Thyroid gland (tissue), 4 donors: ENCODE measurements around the gene SGPL1. TPM values are rescaled to one million over a fixed set of nuclear protein-coding genes. Genes with fewer than 3 reads are reported as not detected.

Experiments used
- DNase-seq, 2 donors: peaks; one replicate each; pipeline ENCODE4 v3.0.0-alpha.2; 2019
- H3K27ac ChIP-seq, 3 donors: fragments of 200-600 bp; sonication (generic); 1 replicate in 2 of 3; 2 replicates in 1 of 3; pipeline ENCODE4 v1.5.1; 2016 to 2019; ENCODE audit warnings: mild to moderate bottlenecking in 1 of 3, moderate library complexity in 1 of 3
- H3K27me3 ChIP-seq: fragments of 200-600 bp; sonication (generic); one replicate; pipeline ENCODE4 v1.5.1; 2019
- H3K36me3 ChIP-seq, 2 donors: fragments of 200-600 bp; sonication (generic); one replicate each; pipeline ENCODE4 v1.5.1; 2016 to 2019
- H3K4me1 ChIP-seq, 2 donors: fragments of 200-600 bp; sonication (generic); one replicate each; pipeline ENCODE4 v1.5.1; 2017 to 2019
- H3K4me3 ChIP-seq, 3 donors: fragments of 200-600 bp; sonication (generic); replicated peaks in 1 of 3; 1 replicate in 2 of 3; 2 replicates in 1 of 3; pipeline ENCODE4 v1.5.1; 2016; ENCODE audit warnings: mild to moderate bottlenecking in 1 of 3
- H3K9me3 ChIP-seq: fragments of 200-600 bp; sonication (generic); one replicate; pipeline ENCODE4 v1.5.1; 2017
- POLR2A ChIP-seq, 2 donors: fragments of 450-650 bp; IDR thresholded peaks; one replicate each; pipeline ENCODE4 v1.6.1; 2017; ENCODE audit warnings: antibody characterized with exemption in 2 of 2, mild to moderate bottlenecking in 2 of 2, moderate library complexity in 1 of 2
- WGBS, 2 donors: methylation state at CpG; one replicate each; pipeline ENCODE4 v1.1.5; 2017; 5-methylcytosine and 5-hydroxymethylcytosine counted together
- intact Hi-C: fragments of 100-400 bp; cut with DNase I; formaldehyde crosslinking; loops from one replicate; pipeline ENCODE4 v1.15.1; 2023
- total RNA-seq, 4 donors: library from RNA; depleted of rRNA; stranded (reverse); fragments of >200 nt; gene quantifications; one replicate each; pipeline ENCODE4 v1.2.3, GENCODE V29; 2016
- TF ChIP-seq, protein P1 (sequence below), 6 experiments: fragments of 200-600 bp in 3 of 6; fragments of 450-650 bp in 3 of 6; sonication (generic) in 3 of 6; IDR thresholded peaks; one replicate each; pipeline ENCODE4 v1.5.1; 2016 to 2019; ENCODE audit warnings: antibody characterized with exemption in 6 of 6, mild to moderate bottlenecking in 2 of 6, inconsistent platforms in 1 of 6, moderate library complexity in 1 of 6

SGPL1 gene
- total RNA-seq, 4 donors from 2014 or later, result 40.6 to 64.4 (median 46.1) TPM

GRCh38 chr10:70890917-70891431 is 75.2 kb downstream of the SGPL1 start:
- Histone ChIP-seq H3K4me3 (no peak overlapping the region), H3K9me3 (no peaks in the 10 kb centered on the region), H3K36me3 (no peaks in the 10 kb centered on the region), H3K27ac (peak overlapping the region in 1 of 3 donors; percentile 11), H3K27me3 (no peaks in the 10 kb centered on the region), H3K4me1 (peaks cover 14% of the 10 kb centered on the region in 2 donors)
- intact Hi-C loops, result no loop called here
- DNase-seq, result peak; percentile 67 to 82
- no peak for TF ChIP-seq POLR2A (IDR thresholded peaks at IDR 0.05)
- TF ChIP-seq, protein P1, sequence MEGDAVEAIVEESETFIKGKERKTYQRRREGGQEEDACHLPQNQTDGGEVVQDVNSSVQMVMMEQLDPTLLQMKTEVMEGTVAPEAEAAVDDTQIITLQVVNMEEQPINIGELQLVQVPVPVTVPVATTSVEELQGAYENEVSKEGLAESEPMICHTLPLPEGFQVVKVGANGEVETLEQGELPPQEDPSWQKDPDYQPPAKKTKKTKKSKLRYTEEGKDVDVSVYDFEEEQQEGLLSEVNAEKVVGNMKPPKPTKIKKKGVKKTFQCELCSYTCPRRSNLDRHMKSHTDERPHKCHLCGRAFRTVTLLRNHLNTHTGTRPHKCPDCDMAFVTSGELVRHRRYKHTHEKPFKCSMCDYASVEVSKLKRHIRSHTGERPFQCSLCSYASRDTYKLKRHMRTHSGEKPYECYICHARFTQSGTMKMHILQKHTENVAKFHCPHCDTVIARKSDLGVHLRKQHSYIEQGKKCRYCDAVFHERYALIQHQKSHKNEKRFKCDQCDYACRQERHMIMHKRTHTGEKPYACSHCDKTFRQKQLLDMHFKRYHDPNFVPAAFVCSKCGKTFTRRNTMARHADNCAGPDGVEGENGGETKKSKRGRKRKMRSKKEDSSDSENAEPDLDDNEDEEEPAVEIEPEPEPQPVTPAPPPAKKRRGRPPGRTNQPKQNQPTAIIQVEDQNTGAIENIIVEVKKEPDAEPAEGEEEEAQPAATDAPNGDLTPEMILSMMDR (IDR thresholded peaks at IDR 0.05), result no peak
- 68 to 82% methylated on average over 4 to 7 of the region's 7 CpGs for WGBS, 2 donors

DNA sequence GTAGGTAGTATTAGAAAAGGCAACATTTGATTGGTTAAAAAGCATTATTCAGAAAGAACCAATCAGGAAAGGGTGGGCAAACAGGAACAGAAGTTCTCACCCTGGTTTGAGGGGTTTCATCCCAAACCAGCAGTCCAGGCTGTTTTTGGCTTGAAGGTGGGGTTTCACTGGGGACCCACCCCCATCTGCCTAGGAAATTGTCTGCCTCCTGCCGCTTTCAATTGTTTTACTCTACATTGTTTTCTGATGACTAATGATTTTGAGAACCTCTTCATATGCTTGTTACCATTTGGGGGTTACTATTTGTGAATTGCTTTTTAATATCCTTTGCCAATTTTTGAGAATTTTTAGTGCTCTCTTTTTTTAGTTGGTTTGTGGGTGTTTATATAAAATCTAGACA is 75.9 kb downstream of the SGPL1 start:
- no peak overlapping the region for H3K27ac ChIP-seq
- TF ChIP-seq, protein P1 (IDR thresholded peaks at IDR 0.05), result no peak
- no peak for TF ChIP-seq POLR2A (IDR thresholded peaks at IDR 0.05)
- H3K4me1 ChIP-seq, result peaks cover 14% of the 10 kb centered on the region in 2 donors
- H3K27me3 ChIP-seq, result no peaks in the 10 kb centered on the region
- no peaks in the 10 kb centered on the region for H3K36me3 ChIP-seq
- H3K4me3 ChIP-seq, result no peak overlapping the region
- no peak for DNase-seq
- 44 to 51% methylated on average over 1 of the region's 1 CpG for WGBS, 2 donors
- intact Hi-C loops, result no loop called here
- H3K9me3 ChIP-seq, result no peaks in the 10 kb centered on the region

- DNase-seq, result no peak
- H3K36me3 ChIP-seq, result no peaks in the 10 kb centered on the region
- intact Hi-C loops, result no loop called here
- 96 to 97% methylated on average over 4 of the region's 4 CpGs for WGBS, 2 donors
- no peak overlapping the region for H3K4me3 ChIP-seq
- H3K9me3 ChIP-seq, result no peaks in the 10 kb centered on the region
- no peak overlapping the region for H3K27ac ChIP-seq
- H3K4me1 ChIP-seq, result peaks cover 10 to 14% of the 10 kb centered on the region in 2 donors
- H3K27me3 ChIP-seq, result no peaks in the 10 kb centered on the region
- TF ChIP-seq POLR2A (IDR thresholded peaks at IDR 0.05), result no peak
- TF ChIP-seq, protein P1 (IDR thresholded peaks at IDR 0.05), result no peak
Measured at GRCh38 chr10:70892631-70893030, 76.9 kb downstream of the SGPL1 start.

DNA sequence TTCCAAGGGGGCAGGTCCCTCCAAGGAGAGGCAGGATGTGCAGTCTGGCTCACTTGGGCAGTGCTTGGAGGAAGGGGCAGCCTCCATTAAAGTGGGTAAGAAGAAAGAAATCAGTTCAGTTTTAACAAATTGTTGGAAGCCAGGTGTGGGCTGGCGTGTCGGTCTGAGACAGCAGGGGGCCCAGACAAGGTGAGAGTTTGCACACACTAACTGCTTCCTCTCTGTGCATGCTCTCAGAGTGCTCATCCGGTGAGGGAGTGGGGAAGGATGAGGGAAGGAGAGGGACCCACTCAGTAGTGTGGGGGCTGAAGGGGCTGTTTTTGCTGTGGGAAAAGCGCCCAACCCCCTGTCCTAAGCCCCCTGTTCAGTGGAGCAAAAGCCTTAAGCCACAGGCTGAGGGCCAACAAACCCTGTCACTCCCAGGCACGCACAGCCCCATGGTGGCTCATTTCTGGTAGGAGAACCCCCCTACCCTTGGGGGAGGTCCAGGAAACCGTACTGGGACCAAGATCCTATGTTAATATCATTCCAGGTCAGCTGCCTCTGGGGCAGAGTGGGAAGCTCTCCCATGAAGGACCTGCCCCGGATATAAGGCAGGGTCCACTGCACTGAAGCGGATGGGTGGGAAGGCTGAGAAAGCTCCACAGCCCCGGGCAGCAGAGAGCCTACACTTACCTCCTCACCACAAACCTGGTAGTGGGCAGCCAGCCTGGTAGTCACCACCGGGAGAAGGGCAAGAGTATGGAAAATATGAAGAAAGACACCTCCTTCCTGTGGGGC is 77.7 kb downstream of the SGPL1 start:
- intact Hi-C loops, result no loop called here
- H3K4me3 ChIP-seq, result no peak overlapping the region
- no peaks in the 10 kb centered on the region for H3K27me3 ChIP-seq
- 79 to 82% methylated on average over 9 to 10 of the region's 10 CpGs for WGBS, 2 donors
- DNase-seq, result no peak
- no peak for TF ChIP-seq POLR2A (IDR thresholded peaks at IDR 0.05)
- TF ChIP-seq, protein P1 (IDR thresholded peaks at IDR 0.05), result no peak
- peaks cover 9 to 14% of the 10 kb centered on the region in 2 donors for H3K4me1 ChIP-seq
- H3K36me3 ChIP-seq, result no peaks in the 10 kb centered on the region
- H3K9me3 ChIP-seq, result no peaks in the 10 kb centered on the region
- H3K27ac ChIP-seq, result no peak overlapping the region

GRCh38 chr10:70894416-70894815 is 78.7 kb downstream of the SGPL1 start:
- no peak overlapping the region for H3K4me3 ChIP-seq
- H3K36me3 ChIP-seq, result no peaks in the 10 kb centered on the region
- peaks cover 4 to 14% of the 10 kb centered on the region in 2 donors for H3K4me1 ChIP-seq
- TF ChIP-seq, protein P1 (IDR thresholded peaks at IDR 0.05), result no peak
- TF ChIP-seq POLR2A (IDR thresholded peaks at IDR 0.05), result no peak
- no peak overlapping the region for H3K27ac ChIP-seq
- 79 to 80% methylated on average over 2 of the region's 2 CpGs for WGBS, 2 donors
- no peaks in the 10 kb centered on the region for H3K27me3 ChIP-seq
- intact Hi-C loops, result no loop called here
- no peaks in the 10 kb centered on the region for H3K9me3 ChIP-seq
- DNase-seq, result no peak
